ENCODE results near the gene CFAP74. TPM values are rescaled to one million over a fixed set of nuclear protein-coding genes. Genes with fewer than 3 reads are reported as not detected.

Gene CFAP74
- total and polyA plus RNA-seq, 2 of the 13 experiments (the other 11 are each of a cell fraction or from before 2014, with no cell fraction given) = 0.27 to 0.62 TPM

GRCh38 chr1:1922956-1923833 is 80.4 kb downstream of the CFAP74 start (continued):
- TF ChIP-seq ONECUT2 (CRISPR knock-in tag; IDR thresholded peaks at IDR 0.05) (no peak), RAD21 (CRISPR knock-in tag; IDR thresholded peaks at IDR 0.05) (no peak; the same call in 1 of the 2 replicates), ZNF605 (CRISPR knock-in tag; IDR thresholded peaks at IDR 0.05) (no peak), ZNF264 (CRISPR knock-in tag; IDR thresholded peaks at IDR 0.05) (no peak), ZBTB25 (CRISPR knock-in tag; IDR thresholded peaks at IDR 0.05) (no peak), U2AF2 (IDR thresholded peaks at IDR 0.05; ENCODE audit: low read depth, low read length) (no peak), THAP11 (CRISPR knock-in tag; IDR thresholded peaks at IDR 0.05) (0 out of 2 replicates have a peak, but pooled peaks have one; percentile 35), ZBTB3 (CRISPR knock-in tag; IDR thresholded peaks at IDR 0.05; ENCODE audit: borderline replicate concordance, low read depth) (no peak), NFYC (CRISPR knock-in tag; IDR thresholded peaks at IDR 0.05) (no peak), XRCC5 (optimal IDR thresholded peaks at IDR 0.05; ENCODE audit: low read length) (peak; percentile 45), ZSCAN30 (CRISPR knock-in tag; IDR thresholded peaks at IDR 0.05) (no peak), CCDC6 (CRISPR knock-in tag; IDR thresholded peaks at IDR 0.05) (no peak; the same call in 1 of the 2 replicates), RXRB (CRISPR knock-in tag; IDR thresholded peaks at IDR 0.05; ENCODE audit: borderline replicate concordance) (peak; percentile 66; the same call in 1 of the 2 replicates), NCOR1 (IDR thresholded peaks at IDR 0.05; ENCODE audit: borderline replicate concordance, low read length) (peak; percentile 59; the same call in 1 of the 2 replicates), PHF21A (CRISPR knock-in tag; IDR thresholded peaks at IDR 0.05) (peak; percentile 87), KMT2A (CRISPR knock-in tag; IDR thresholded peaks at IDR 0.05) (0 out of 2 replicates have a peak, but pooled peaks have one; percentile 18), CBFB (CRISPR knock-in tag; IDR thresholded peaks at IDR 0.05) (no peak)
- TF ChIP-seq, protein P1, sequence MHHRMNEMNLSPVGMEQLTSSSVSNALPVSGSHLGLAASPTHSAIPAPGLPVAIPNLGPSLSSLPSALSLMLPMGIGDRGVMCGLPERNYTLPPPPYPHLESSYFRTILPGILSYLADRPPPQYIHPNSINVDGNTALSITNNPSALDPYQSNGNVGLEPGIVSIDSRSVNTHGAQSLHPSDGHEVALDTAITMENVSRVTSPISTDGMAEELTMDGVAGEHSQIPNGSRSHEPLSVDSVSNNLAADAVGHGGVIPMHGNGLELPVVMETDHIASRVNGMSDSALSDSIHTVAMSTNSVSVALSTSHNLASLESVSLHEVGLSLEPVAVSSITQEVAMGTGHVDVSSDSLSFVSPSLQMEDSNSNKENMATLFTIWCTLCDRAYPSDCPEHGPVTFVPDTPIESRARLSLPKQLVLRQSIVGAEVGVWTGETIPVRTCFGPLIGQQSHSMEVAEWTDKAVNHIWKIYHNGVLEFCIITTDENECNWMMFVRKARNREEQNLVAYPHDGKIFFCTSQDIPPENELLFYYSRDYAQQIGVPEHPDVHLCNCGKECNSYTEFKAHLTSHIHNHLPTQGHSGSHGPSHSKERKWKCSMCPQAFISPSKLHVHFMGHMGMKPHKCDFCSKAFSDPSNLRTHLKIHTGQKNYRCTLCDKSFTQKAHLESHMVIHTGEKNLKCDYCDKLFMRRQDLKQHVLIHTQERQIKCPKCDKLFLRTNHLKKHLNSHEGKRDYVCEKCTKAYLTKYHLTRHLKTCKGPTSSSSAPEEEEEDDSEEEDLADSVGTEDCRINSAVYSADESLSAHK (CRISPR knock-in tag; IDR thresholded peaks at IDR 0.05; ENCODE audit: borderline replicate concordance) = no peak
- TF ChIP-seq, protein P2, sequence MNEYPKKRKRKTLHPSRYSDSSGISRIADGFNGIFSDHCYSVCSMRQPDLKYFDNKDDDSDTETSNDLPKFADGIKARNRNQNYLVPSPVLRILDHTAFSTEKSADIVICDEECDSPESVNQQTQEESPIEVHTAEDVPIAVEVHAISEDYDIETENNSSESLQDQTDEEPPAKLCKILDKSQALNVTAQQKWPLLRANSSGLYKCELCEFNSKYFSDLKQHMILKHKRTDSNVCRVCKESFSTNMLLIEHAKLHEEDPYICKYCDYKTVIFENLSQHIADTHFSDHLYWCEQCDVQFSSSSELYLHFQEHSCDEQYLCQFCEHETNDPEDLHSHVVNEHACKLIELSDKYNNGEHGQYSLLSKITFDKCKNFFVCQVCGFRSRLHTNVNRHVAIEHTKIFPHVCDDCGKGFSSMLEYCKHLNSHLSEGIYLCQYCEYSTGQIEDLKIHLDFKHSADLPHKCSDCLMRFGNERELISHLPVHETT (CRISPR knock-in tag; conservative IDR thresholded peaks at IDR 0.05) = peak; percentile 39; the same call in 1 of the 2 replicates
- TF ChIP-seq, protein P3, sequence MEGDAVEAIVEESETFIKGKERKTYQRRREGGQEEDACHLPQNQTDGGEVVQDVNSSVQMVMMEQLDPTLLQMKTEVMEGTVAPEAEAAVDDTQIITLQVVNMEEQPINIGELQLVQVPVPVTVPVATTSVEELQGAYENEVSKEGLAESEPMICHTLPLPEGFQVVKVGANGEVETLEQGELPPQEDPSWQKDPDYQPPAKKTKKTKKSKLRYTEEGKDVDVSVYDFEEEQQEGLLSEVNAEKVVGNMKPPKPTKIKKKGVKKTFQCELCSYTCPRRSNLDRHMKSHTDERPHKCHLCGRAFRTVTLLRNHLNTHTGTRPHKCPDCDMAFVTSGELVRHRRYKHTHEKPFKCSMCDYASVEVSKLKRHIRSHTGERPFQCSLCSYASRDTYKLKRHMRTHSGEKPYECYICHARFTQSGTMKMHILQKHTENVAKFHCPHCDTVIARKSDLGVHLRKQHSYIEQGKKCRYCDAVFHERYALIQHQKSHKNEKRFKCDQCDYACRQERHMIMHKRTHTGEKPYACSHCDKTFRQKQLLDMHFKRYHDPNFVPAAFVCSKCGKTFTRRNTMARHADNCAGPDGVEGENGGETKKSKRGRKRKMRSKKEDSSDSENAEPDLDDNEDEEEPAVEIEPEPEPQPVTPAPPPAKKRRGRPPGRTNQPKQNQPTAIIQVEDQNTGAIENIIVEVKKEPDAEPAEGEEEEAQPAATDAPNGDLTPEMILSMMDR (CRISPR knock-in tag; IDR thresholded peaks at IDR 0.05) = peak; percentile 33
- TF ChIP-seq, protein P4, sequence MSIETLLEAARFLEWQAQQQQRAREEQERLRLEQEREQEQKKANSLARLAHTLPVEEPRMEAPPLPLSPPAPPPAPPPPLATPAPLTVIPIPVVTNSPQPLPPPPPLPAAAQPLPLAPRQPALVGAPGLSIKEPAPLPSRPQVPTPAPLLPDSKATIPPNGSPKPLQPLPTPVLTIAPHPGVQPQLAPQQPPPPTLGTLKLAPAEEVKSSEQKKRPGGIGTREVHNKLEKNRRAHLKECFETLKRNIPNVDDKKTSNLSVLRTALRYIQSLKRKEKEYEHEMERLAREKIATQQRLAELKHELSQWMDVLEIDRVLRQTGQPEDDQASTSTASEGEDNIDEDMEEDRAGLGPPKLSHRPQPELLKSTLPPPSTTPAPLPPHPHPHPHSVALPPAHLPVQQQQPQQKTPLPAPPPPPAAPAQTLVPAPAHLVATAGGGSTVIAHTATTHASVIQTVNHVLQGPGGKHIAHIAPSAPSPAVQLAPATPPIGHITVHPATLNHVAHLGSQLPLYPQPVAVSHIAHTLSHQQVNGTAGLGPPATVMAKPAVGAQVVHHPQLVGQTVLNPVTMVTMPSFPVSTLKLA (IDR thresholded peaks at IDR 0.05) = no peak

Data from HepG2 (cell line).